WTC11 (cell line): Measurements from ENCODE around the gene AP5Z1. TPM values are rescaled to one million over a fixed set of nuclear protein-coding genes. Genes with fewer than 3 reads are reported as not detected.

Experiments used
- ATAC-seq: fragments of 200-7000 bp; cut with Tn5 transposase; 2 replicates; pipeline ENCODE4 v1.10.0; 2021; ENCODE audit warnings: mild to moderate bottlenecking, moderate library complexity
- CTCF ChIA-PET: fragments of 300-600 bp; sonication (Branson Sonifier 250); formaldehyde crosslinking; loops from one replicate; lab custom pipeline; 2021; ENCODE audit warnings: antibody characterized with exemption; lab: Charles Lee
- POLR2A ChIA-PET: fragments of 350-600 bp; sonication (Branson Sonifier 250); formaldehyde crosslinking; loops from one replicate; lab custom pipeline; 2021; ENCODE audit warnings: antibody characterized with exemption; lab: Charles Lee
- DNase-seq: peaks from one replicate; pipeline ENCODE4 v3.0.0; 2021; ENCODE audit warnings: low spot score
- H3K27ac Mint-ChIP-seq: 2 replicates; pipeline ENCODE4 v1.8.0; 2021; ENCODE audit warnings: mixed read lengths
- H3K27me3 Mint-ChIP-seq: 2 replicates; pipeline ENCODE4 v1.8.0; 2021; ENCODE audit warnings: low read depth, mild to moderate bottlenecking, moderate library complexity, mixed read lengths
- H3K36me3 Mint-ChIP-seq: 2 replicates; pipeline ENCODE4 v1.8.0; 2021; ENCODE audit warnings: mixed read lengths
- H3K4me1 Mint-ChIP-seq: 2 replicates; pipeline ENCODE4 v1.8.0; 2022; ENCODE audit warnings: mixed read lengths
- H3K4me3 Mint-ChIP-seq: 2 replicates; pipeline ENCODE4 v1.8.0; 2021; ENCODE audit warnings: mild to moderate bottlenecking, moderate library complexity, mixed read lengths
- H3K9me3 Mint-ChIP-seq: 2 replicates; pipeline ENCODE4 v1.8.0; 2021; ENCODE audit warnings: mixed read lengths
- FOXJ3 ChIP-seq: sonication (generic); formaldehyde crosslinking; IDR thresholded peaks from 2 replicates; pipeline ENCODE4 v1.9.0; 2021; ENCODE audit warnings: missing genetic modification reagents, mild to moderate bottlenecking, borderline replicate concordance
- FOXP1 ChIP-seq: sonication (generic); formaldehyde crosslinking; IDR thresholded peaks from 2 replicates; pipeline ENCODE4 v1.8.0; 2022; ENCODE audit warnings: missing genetic modification reagents, mild to moderate bottlenecking, moderate library complexity, borderline replicate concordance
- HMGXB4 ChIP-seq: sonication (generic); formaldehyde crosslinking; IDR thresholded peaks from 2 replicates; pipeline ENCODE4 v1.8.1; 2023; ENCODE audit warnings: mild to moderate bottlenecking, moderate library complexity, missing genetic modification reagents
- JAZF1 ChIP-seq: fragments of 250-450 bp; sonication (Bioruptor Pico); IDR thresholded peaks from 2 replicates; pipeline ENCODE4 v1.9.0; 2021; ENCODE audit warnings: moderate library complexity, mild to moderate bottlenecking, inconsistent platforms
- KAT7 ChIP-seq: sonication (generic); formaldehyde crosslinking; IDR thresholded peaks from 2 replicates; pipeline ENCODE4 v1.8.1; 2023; ENCODE audit warnings: missing genetic modification reagents, mild to moderate bottlenecking, borderline replicate concordance
- MYBL2 ChIP-seq: sonication (generic); formaldehyde crosslinking; IDR thresholded peaks from 2 replicates; pipeline ENCODE4 v1.8.1; 2023; ENCODE audit warnings: mild to moderate bottlenecking, moderate library complexity, missing genetic modification reagents
- NFE2L1 ChIP-seq: sonication (generic); formaldehyde crosslinking; IDR thresholded peaks from 2 replicates; pipeline ENCODE4 v1.8.1; 2023; ENCODE audit warnings: missing genetic modification reagents
- ZNF423 ChIP-seq: fragments of 250-450 bp; sonication (Bioruptor Pico); IDR thresholded peaks from 2 replicates; pipeline ENCODE4 v2.1.2; 2022; ENCODE audit warnings: mild to moderate bottlenecking, moderate library complexity
- total RNA-seq: library from RNA; stranded (reverse); gene quantifications from 3 replicates; pipeline ENCODE4 v1.2.3, GENCODE V29; 2021
- TF ChIP-seq, protein P1 (sequence below): fragments of 250-450 bp; sonication (Bioruptor Pico); IDR thresholded peaks from 2 replicates; pipeline ENCODE4 v1.9.0; 2021; ENCODE audit warnings: mild to moderate bottlenecking, borderline replicate concordance
- TF ChIP-seq, protein P2 (sequence below): sonication (generic); formaldehyde crosslinking; IDR thresholded peaks from 2 replicates; pipeline ENCODE4 v1.8.1; 2023; ENCODE audit warnings: mild to moderate bottlenecking, missing genetic modification reagents, moderate library complexity
- TF ChIP-seq, protein P3 (sequence below): sonication (generic); formaldehyde crosslinking; IDR thresholded peaks from 2 replicates; pipeline ENCODE4 v1.8.0; 2022; ENCODE audit warnings: mild to moderate bottlenecking, missing genetic modification reagents
- TF ChIP-seq, protein P4 (sequence below): sonication (generic); formaldehyde crosslinking; IDR thresholded peaks from 2 replicates; pipeline ENCODE4 v1.8.1; 2022; ENCODE audit warnings: missing genetic modification reagents, borderline replicate concordance
- TF ChIP-seq, protein P5 (sequence below): sonication (generic); formaldehyde crosslinking; IDR thresholded peaks from 2 replicates; pipeline ENCODE4 v1.8.0; 2023; ENCODE audit warnings: missing genetic modification reagents

AP5Z1 gene
- total RNA-seq, 1 experiment from 2014 or later: 29.4 TPM

DNA sequence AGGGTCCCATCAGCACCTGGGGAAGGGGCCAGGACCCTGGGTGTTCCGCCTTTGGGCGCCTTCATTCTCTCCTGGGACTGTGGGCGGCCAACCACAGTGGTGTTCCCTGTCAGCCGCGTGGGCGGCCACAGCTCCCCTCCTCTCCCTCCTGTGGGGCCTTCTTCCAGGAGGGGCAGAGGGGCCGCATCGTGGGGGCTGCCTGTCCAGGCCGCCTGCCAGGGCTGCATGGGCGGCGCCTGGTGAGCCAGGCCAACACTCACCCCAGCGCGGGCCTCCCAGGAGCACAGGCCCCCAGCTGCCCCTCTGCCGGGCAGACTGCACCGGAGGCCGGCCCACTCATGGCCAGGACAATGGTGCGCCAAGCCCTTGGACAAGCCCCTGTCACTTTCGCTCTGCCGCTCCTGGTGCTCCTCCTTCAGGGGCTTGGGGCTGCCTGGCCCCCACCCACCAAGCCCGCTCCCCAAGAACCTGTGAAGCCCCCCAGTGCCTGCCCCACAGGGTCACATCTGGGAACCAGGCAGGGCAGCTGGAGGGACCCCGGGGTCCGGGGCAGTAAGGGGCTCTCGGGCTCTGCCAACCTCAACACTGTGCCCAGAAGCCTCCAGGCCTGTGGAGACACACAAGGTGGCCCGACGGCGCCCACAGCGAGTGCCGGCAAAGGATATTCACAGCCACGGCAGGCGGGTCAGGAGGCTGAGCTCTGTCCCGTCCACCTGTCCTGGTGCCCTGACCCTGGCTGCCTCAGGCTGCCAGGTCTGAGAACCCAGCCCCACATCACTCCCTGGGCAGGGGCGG, 42.8 kb downstream of the AP5Z1 start (continued):
- TF ChIP-seq, protein P1, sequence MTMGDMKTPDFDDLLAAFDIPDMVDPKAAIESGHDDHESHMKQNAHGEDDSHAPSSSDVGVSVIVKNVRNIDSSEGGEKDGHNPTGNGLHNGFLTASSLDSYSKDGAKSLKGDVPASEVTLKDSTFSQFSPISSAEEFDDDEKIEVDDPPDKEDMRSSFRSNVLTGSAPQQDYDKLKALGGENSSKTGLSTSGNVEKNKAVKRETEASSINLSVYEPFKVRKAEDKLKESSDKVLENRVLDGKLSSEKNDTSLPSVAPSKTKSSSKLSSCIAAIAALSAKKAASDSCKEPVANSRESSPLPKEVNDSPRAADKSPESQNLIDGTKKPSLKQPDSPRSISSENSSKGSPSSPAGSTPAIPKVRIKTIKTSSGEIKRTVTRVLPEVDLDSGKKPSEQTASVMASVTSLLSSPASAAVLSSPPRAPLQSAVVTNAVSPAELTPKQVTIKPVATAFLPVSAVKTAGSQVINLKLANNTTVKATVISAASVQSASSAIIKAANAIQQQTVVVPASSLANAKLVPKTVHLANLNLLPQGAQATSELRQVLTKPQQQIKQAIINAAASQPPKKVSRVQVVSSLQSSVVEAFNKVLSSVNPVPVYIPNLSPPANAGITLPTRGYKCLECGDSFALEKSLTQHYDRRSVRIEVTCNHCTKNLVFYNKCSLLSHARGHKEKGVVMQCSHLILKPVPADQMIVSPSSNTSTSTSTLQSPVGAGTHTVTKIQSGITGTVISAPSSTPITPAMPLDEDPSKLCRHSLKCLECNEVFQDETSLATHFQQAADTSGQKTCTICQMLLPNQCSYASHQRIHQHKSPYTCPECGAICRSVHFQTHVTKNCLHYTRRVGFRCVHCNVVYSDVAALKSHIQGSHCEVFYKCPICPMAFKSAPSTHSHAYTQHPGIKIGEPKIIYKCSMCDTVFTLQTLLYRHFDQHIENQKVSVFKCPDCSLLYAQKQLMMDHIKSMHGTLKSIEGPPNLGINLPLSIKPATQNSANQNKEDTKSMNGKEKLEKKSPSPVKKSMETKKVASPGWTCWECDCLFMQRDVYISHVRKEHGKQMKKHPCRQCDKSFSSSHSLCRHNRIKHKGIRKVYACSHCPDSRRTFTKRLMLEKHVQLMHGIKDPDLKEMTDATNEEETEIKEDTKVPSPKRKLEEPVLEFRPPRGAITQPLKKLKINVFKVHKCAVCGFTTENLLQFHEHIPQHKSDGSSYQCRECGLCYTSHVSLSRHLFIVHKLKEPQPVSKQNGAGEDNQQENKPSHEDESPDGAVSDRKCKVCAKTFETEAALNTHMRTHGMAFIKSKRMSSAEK (CRISPR knock-in tag): no peak
- TF ChIP-seq FOXJ3 (CRISPR knock-in tag): no peak

GRCh38 chr7:4819560-4820404, 44.4 kb downstream of the AP5Z1 start:
- DNase-seq (no peak), ATAC-seq (no peak)
- Mint-ChIP-seq H3K27ac (no peak overlapping the region), H3K27me3 (no peaks in the 10 kb centered on the region), H3K9me3 (no peaks in the 10 kb centered on the region), H3K4me1 (no peaks in the 10 kb centered on the region)
- CTCF ChIA-PET: interaction anchor here (0.5 to 4.7 kb wide), 6 partner anchors 10 to 212 kb away, joined by 3 to 22 read pairs (median 3); partner anchors contain the start of gene RADIL
- TF ChIP-seq, protein P2, sequence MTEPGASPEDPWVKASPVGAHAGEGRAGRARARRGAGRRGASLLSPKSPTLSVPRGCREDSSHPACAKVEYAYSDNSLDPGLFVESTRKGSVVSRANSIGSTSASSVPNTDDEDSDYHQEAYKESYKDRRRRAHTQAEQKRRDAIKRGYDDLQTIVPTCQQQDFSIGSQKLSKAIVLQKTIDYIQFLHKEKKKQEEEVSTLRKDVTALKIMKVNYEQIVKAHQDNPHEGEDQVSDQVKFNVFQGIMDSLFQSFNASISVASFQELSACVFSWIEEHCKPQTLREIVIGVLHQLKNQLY (CRISPR knock-in tag): no peak
- TF ChIP-seq, protein P3, sequence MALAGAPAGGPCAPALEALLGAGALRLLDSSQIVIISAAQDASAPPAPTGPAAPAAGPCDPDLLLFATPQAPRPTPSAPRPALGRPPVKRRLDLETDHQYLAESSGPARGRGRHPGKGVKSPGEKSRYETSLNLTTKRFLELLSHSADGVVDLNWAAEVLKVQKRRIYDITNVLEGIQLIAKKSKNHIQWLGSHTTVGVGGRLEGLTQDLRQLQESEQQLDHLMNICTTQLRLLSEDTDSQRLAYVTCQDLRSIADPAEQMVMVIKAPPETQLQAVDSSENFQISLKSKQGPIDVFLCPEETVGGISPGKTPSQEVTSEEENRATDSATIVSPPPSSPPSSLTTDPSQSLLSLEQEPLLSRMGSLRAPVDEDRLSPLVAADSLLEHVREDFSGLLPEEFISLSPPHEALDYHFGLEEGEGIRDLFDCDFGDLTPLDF (CRISPR knock-in tag): no peak
- no peak for TF ChIP-seq KAT7 (CRISPR knock-in tag)
- no peak for TF ChIP-seq HMGXB4
- TF ChIP-seq ZNF423 (CRISPR knock-in tag): no peak
- TF ChIP-seq NFE2L1 (CRISPR knock-in tag): no peak
- no peak for TF ChIP-seq JAZF1 (CRISPR knock-in tag)
- TF ChIP-seq FOXP1: no peak
- no peak for TF ChIP-seq MYBL2 (CRISPR knock-in tag)
- TF ChIP-seq, protein P4, sequence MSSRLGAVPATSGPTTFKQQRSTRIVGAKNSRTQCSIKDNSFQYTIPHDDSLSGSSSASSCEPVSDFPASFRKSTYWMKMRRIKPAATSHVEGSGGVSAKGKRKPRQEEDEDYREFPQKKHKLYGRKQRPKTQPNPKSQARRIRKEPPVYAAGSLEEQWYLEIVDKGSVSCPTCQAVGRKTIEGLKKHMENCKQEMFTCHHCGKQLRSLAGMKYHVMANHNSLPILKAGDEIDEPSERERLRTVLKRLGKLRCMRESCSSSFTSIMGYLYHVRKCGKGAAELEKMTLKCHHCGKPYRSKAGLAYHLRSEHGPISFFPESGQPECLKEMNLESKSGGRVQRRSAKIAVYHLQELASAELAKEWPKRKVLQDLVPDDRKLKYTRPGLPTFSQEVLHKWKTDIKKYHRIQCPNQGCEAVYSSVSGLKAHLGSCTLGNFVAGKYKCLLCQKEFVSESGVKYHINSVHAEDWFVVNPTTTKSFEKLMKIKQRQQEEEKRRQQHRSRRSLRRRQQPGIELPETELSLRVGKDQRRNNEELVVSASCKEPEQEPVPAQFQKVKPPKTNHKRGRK (CRISPR knock-in tag): no peak
- TF ChIP-seq, protein P5, sequence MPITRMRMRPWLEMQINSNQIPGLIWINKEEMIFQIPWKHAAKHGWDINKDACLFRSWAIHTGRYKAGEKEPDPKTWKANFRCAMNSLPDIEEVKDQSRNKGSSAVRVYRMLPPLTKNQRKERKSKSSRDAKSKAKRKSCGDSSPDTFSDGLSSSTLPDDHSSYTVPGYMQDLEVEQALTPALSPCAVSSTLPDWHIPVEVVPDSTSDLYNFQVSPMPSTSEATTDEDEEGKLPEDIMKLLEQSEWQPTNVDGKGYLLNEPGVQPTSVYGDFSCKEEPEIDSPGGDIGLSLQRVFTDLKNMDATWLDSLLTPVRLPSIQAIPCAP: no peak
- TF ChIP-seq, all 79 proteins: peak for 0
- no peak overlapping the region for H3K4me3 Mint-ChIP-seq
- POLR2A ChIA-PET: no interaction called here
- no peaks in the 10 kb centered on the region for H3K36me3 Mint-ChIP-seq
